Activated CD8-positive, alpha-beta memory T cell treated with anti-CD3 and anti-CD28 coated beads for 24 hours (primary cell): ENCODE measurements around the gene CAPS2.

Source experiments
- DNase-seq: peaks from one replicate; pipeline ENCODE4 v3.0.0-alpha.2; 2020

CAPS2 gene

GRCh38 chr12:75302781-75303180 lies 27.3 kb downstream of the CAPS2 start:
- no peak for DNase-seq

DNA sequence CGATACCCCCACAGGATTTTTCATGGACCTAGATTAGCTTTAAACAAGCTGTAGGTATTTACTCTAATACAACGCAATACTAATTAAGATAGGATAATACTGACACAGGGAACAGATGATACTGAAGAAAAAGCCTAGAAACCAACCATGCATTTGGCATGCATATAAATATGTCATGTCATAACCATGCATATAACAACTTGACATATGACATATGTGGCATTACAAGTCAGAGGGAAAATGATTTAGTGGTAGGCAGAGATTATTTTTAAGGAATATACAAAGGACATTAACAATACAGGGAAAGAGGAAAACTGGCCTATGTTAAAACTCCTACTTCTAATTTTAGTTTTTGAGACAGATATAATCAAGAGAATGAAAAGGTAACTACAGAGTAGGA lies 27.9 kb downstream of the CAPS2 start:
- no peak for DNase-seq

DNA sequence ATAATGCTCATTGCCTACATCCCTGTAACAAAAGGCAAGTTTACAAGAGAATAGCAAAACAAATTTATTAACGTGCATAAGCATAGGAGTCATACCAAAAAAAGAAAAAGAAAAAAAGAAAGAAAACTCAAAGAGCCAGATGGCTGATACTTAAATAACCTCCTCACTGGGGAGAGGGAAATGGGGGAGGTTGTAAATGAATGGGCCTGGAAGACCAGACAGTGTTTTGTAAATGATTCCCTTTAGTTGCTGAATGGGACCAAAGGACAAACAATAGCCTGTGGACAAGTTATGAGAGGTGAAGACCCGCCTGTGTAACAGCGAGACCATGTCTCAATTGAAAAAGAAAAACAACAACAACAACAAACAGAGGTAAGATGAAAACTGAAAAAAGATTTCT lies 35.3 kb downstream of the CAPS2 start:
- DNase-seq, result no peak

GRCh38 chr12:75294336-75294735 lies 35.8 kb downstream of the CAPS2 start:
- no peak for DNase-seq

- no peak for DNase-seq
Observed at GRCh38 chr12:75291014-75291413, 39.1 kb downstream of the CAPS2 start.

- no peak for DNase-seq
Observed at GRCh38 chr12:75289753-75290152, 40.4 kb downstream of the CAPS2 start.

- DNase-seq, result no peak
Observed at GRCh38 chr12:75288860-75289259, 41.3 kb downstream of the CAPS2 start.

GRCh38 chr12:75275702-75276101 lies 54.4 kb downstream of the CAPS2 start:
- DNase-seq, result no peak

DNA sequence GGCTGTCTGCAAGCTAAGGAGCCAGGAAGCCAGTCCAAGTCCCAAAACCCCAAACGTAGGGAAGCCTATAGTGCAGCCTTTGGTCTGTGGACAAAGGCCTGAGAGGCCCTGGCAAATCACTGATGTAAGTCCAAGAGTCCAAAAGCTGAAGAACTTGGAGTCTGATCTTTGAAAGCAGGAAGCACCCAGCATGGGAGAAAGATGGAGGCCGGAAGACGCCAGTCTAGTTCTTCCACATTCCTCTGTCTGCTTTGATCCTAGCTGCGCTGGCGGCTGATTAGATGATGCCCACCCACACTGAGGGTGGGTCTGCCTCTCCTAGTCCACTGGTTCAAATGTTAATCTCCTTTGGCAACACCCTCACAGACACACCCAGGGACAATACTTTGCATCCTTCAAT lies 58.5 kb downstream of the CAPS2 start:
- DNase-seq, result no peak

GRCh38 chr12:75270157-75270556 lies 60.0 kb downstream of the CAPS2 start:
- DNase-seq, result no peak

DNA sequence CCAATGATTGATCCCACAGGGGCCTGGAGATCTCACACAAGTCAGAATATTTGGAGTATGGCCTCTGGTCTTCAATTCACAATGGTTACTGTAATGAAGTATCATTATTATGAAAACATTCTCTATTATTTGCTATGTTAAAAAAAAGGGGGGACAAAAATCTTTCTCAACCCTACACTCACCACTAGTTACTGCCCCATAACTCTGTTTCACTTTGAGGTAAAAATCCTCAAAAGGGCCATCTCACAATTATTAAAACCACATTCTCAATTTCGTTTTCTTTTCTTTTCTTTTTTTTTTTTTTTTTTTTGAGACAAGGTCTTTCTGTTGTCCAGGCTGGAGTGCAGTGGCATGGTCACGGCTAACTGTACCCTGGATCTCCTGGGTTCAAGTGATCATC lies 60.9 kb downstream of the CAPS2 start:
- DNase-seq, result no peak

- DNase-seq, result no peak
Observed at GRCh38 chr12:75260316-75260715, 69.8 kb downstream of the CAPS2 start.

DNA sequence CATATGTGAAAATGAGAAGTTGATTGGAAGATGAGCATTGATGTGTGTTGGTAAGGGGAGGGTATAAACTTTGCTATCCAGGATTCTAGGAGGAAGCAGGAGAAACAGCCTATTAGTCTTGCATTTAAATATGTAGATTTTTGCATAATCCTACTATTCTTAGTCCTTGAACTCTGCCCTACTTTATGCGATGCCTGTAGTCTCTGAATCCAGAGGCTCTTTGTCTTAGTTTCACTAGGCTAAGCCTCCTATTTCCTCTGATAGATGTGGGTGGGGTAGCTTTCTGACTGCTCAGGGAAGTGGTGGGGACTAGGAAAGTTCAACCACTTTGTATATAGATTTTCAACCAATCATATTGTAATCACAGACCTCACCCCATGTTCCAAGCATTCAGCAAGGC lies 71.0 kb downstream of the CAPS2 start:
- no peak for DNase-seq

DNA sequence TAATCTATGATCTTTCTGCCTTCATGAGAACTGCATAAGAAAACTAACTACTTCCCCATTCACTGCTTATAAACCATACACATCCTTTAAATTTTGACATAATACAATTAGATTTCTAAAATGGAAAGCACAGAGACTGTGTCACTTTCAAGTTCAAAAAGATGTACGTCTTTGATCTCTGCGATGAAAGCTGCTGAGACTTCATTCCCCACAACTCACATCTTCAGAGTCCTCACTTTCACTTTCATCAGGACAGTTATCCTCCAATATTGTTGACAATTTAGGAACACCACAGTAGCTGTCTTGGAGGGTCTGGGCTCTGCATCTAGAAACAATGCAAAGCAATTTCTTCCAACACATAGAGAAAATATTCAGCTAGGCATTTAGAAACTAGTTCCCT lies 72.6 kb downstream of the CAPS2 start:
- DNase-seq, result no peak

GRCh38 chr12:75245108-75245507 lies 85.0 kb downstream of the CAPS2 start:
- DNase-seq, result no peak

DNA sequence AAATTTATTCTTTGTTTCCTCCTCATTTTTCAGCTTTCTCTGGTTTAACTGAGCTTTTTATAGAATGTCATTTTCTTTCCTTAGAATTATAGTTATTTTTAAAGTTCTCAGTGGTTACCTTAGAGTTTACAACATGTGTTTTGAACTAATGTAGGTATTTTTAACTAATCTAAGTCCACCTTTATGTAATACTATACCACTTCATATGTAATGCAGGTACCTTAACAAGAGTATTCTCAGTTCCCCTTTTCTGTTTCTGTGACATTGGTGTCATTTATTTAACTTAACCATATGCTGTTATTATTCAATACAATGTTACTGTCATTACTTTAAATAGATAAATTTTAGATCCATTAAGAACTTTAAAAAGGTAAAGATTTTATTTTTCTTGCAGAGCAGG lies 90.1 kb downstream of the CAPS2 start:
- no peak for DNase-seq

DNA sequence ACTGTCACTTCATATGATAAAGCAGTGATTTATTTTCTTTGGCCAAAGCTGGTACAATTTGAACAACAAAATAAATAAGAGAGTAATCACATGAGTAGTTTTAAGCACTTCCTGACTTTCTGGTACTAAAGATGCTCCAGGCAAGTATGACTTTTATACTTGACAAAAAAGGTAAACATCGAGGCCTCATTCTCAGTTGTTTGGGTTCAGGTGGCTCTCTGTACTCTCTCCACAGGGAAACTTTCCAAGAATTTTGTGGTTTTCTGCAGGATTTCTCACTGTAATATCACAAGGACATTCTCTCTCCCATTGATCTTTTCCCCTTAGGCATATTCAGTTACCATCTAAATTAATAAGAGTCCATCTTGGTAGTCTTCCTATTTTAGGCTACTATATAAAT lies 93.9 kb downstream of the CAPS2 start:
- DNase-seq, result no peak

DNA sequence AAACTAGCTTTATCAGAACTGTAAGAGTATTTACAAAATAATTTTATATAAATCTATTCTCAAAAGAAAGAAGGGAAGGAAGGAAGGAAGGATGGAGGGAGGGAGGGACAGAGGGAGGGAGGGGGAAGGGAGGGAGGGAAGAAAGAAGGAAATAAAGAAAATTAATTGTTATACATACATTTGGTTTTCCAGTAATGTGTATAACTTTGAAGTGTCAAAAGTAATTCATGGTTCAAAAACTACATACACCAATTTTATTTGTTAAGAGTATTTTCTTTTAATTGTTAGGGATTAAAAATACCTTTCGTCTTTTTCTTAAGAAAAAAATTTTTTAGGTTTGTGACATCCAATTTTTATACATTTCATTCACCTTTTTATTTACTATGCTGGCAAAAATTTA lies 103.0 kb downstream of the CAPS2 start:
- no peak for DNase-seq
